HG03520 (cell line): ENCODE results near the gene FOXS1.
"Not testable (repeated sequence)": the region's sequence is repeated elsewhere in the genome, so short reads cannot be mapped to it uniquely, and the experiment has no call there.

Experiments
- ATAC-seq: cut with Tn5 transposase; IDR thresholded peaks from one replicate; pipeline ENCODE4 v1.9.1; 2021; ENCODE audit warnings: mild to moderate bottlenecking, moderate library complexity; ENCODE audit not compliant: unreplicated experiment

Gene FOXS1

GRCh38 chr20:31840906-31841816 lies 4.2 kb downstream of the FOXS1 start:
- no peak for ATAC-seq

DNA sequence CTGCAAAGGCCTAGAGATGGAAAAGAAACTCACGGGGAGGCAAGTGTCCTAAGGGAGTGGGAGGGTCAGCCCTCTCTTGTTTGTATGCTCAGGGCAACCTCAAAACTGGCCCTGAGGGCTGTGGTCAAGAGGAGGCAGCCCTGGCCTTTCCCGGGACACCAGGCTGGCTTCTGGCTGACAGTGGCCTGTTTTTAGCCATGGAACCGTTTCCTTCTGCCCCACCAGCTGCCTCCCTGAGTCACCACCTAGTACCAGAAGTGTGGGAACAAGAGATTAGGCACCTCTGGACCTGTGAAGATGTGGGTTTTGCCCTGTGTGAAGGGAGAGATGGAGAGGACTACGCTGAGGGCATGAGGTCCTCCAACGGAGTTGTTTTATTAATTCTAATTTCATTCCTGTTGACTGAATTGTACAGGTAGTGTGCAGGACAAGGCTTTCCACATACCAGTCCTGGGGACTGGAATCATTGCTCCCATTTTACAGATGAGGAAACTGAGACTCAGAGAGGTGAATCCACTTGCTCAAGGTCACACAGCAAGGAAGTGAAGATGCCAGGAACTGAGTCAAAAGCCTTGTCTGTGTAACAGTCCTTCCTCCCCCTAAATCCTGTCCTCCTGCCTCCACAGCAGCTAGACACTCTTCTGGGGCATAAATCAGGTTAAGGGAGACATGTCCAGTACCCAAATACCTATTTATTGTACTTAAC lies 5.5 kb downstream of the FOXS1 start:
- no peak for ATAC-seq

- ATAC-seq = no peak
Observed at GRCh38 chr20:31838646-31839292, 6.6 kb downstream of the FOXS1 start.

DNA sequence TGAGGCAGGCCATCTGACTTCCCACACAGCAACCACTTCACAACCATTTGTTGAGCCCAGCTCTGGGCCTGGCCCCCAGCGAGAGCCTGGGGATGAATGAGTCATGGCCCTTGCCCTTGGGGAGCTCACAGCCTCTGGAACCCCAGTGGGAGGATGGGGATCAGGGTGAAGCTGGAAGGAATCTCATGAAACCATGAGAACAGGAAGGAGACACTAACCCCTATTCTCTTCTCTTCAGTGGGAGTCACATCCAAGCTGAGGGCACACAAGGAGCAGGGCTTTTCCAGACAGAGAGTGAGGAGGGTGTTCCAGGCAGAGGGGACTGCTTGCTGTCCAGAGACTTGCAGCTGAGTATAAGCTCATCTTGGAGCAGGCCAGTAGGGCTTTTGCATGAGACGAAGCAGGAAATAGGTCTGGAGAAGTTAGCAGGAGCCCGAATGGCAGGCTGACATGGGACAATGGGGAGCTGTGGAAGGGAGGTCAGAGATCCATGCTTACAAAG lies 7.5 kb downstream of the FOXS1 start:
- no peak for ATAC-seq

DNA sequence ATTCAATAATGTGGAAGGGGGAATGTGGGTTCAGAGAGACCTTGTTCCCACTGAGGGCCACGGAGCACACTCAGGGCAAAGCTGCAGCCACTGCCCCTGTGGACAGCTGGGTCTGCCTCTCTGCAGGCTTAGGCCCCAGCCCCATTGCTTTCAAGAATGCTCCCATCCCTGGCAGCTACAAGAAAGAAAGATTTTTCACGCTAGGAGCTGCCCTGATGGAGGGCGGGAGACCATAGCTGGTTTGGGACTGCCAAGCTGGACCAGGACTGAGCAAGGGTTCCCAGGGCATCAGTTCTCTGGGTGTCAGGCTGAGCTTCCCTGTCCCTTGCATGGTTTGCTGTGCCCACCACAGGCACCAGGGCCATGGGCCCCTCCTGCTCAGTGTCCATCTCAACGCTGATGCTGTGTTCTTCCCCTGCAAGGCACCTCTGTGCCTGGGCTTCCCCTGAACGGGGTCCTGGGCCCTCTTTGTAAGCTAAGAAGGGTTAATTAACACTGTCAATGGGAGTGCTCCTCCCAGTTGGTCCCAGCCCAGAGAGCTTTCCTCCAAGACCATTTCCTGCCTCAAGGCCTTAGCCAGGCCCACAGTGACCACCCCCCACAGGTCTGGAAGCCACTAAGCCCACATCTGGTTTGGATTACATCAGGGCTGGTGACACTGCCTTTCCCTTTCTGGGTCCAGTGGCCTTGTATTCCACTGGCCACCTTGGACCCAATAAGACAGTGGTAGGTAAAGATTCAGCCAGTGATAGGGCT lies 8.4 kb downstream of the FOXS1 start:
- no peak for ATAC-seq

- ATAC-seq = peak; percentile 65
Observed at GRCh38 chr20:31835977-31836852, 9.2 kb downstream of the FOXS1 start.

DNA sequence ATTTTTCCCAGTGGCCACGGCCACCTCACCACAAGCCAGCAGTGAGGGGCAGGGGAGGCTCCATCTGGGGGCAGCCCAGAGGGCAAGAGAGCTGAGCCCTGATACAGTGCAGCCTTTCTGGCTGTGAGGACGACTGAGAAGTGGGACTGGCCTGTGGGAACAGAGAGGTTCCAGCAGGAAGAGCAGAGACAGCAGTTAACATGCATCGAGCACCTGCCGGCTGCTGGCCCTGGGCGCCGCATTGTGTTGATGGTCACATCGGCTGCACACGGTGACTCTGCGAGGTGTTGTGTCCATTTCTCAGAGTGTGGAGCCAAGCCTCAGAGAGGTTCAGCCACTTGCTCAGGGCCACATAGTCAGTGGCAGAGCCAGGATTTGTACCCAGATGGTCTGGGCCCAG lies 9.8 kb downstream of the FOXS1 start:
- no peak for ATAC-seq

GRCh38 chr20:31833931-31834521 lies 11.4 kb downstream of the FOXS1 start:
- no peak for ATAC-seq

GRCh38 chr20:31833130-31833930 lies 12.1 kb downstream of the FOXS1 start:
- no peak for ATAC-seq

DNA sequence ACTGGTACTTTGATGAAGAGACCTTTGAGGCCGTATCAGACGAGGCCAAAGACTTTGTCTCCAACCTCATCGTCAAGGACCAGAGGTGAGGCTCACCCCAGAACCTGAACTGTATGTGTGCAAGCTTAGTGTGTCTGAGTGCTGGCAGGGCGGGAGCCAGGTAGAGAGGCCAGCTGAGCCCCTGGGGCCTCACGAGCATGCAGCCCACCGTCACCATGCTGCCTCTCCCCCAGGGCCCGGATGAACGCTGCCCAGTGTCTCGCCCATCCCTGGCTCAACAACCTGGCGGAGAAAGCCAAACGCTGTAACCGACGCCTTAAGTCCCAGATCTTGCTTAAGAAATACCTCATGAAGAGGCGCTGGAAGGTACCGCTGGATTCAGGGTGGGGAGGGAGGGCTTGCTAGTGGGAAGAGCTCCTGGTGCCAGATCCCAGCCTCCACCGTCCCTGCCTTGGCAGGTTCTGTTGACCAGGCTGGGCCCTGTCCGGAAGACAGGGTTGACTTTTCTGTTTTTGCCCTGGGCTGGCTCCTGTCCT lies 13.6 kb downstream of the FOXS1 start:
- no peak for ATAC-seq

GRCh38 chr20:31831211-31831610 lies 14.2 kb downstream of the FOXS1 start:
- no peak for ATAC-seq

GRCh38 chr20:31830406-31830981 lies 14.9 kb downstream of the FOXS1 start:
- ATAC-seq = no peak

DNA sequence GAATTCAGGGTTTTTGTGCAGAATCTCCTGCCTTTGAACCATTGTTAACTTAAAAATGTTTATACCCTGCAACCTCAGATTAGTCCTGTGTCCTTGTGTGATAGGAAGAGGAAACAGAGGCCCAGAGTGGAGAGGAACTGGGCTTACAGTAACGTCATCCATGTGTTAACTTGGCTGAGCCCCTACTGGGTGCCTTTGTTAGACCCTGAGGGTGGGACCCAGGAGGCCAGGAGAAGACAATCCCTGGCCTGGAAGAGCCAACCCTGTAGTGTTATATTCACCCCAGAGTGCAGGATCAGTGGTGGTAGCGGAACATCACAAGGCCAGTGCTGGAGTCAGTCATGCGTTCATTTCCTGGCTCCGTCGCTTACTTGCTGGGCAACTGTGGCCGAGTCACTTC lies 15.7 kb downstream of the FOXS1 start:
- no peak for ATAC-seq

DNA sequence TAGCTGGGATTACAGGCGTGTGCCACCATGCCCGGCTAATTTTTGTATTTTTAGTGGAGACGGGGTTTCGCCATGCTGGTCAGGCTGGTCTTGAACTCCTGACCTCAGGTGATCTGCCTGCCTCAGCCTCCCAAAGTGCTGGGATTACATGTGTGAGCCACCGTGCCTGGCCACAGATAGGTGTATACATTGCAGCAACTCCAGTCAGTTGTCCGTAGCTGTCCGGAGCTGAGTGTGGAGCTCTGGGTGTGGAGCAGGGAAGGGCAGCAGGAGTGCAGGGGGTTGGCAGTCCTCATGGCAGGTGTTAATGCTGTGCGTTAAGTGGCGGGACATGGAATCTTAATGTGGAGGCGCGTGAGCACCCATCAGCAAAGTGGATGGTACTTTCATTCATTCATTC lies 17.4 kb downstream of the FOXS1 start:
- not testable (repeated sequence) for ATAC-seq

DNA sequence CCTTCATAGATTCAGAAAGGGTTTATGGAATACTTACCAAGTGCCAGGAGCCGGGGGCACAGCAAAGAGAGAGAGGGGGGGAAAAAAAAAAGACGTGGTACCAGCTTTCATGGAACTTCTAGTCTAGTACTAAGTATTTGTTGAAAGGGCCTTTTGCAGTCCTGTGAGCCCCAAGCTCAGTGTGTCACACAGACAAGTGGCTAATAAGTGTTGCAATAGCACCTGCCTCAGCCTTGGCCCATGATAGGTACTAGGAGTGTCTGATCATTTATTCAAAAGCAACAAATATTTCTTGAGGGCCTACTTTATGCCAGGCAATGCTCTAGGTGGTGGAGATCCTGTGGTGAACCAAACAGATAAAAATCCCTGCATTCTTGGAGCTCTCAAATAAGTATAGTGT lies 18.3 kb downstream of the FOXS1 start:
- ATAC-seq = no peak

- no peak for ATAC-seq
Observed at GRCh38 chr20:31826074-31826473, 19.3 kb downstream of the FOXS1 start.

DNA sequence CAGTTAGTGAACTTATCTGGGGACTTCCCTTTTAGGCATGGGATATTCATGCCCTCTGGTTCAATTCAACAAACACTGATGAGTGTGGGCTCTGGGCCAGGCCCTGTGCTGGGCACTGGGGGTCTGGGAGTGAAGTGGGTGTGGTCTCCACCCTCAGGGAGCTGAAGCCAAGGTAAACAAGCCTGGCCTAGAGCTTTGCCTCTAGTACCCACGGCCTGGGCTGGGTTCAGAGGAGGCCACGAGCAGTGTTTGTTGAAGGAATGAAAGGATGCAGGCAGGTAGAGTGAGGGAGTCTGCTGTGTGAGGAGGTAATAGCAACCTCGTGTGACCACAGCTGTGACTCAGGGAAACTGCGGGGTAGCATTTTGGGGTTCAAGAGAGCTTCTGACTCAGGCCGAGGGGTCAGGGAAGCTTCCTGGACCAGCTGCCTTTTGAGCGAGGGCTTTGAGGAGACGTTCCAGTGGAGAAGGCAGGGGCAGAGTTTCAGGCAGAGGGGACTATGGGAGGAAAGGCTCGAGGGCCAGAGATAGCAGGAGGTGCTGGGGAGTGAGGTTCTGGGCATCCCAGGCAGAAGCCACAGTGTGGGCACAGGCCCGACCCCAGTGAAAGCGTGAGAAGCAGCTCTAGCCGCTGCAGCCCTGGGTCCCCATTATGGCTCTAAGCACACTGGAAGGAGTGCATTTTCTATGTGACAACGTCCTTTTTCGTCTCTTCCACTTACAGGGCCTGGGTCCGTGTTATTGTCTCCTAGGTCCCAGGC lies 20.7 kb downstream of the FOXS1 start:
- no peak for ATAC-seq
